Tongue (tissue), 2 donors: Measurements from ENCODE around the gene HS3ST3B1. TPM values are rescaled to one million over a fixed set of nuclear protein-coding genes. Genes with fewer than 3 reads are reported as not detected.

Experiments used
- DNase-seq: peaks from one replicate; pipeline ENCODE4 v3.0.0-alpha.2; 2015
- total RNA-seq: library from RNA; depleted of rRNA; stranded (reverse); fragments of >200 nt; gene quantifications from one replicate; pipeline ENCODE4 v1.2.3, GENCODE V29; 2014

Gene HS3ST3B1
- total RNA-seq, 1 donor from 2014 or later, result 2.3 TPM

DNA sequence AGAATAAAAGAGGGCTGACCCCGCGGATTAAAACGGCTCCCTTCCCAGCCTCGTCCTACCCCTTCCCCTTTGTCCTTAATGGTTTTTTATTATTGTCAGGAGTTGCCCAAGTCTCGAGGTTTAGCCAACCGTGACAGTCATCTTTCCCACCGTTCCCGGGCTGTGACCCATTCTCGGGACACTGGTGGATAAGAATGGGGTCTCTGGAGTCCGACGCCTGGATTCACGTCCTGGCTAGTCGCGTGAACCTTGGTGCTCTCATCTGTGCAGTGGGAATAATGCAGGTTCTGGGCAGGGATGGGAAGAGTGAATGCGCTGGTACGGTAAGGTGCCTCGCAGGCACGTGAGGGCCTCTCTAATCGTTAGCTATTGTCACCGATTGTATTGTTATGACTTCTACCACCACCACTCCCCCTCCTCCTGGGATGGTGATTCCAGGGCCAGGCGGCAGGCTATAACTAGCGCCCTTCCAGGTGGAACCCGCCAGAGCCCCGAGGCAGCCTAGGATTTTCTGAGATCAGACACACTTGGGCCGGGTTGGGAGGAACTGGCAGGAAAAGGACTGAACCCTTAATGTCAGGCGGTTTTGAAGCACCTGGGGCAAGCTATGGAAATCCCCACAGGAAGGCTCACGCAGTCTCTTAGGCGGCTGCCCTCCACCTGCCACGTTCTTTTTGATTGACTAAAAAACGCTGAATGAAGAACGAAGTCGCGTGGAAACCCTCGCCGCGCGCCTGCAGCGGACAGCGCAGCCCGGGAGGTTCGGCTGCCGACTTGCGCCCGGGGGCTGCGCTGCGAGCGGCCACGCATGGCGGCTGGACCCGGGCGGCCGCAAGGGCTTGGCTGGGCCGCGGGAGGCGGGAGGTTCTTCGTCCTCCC lies 2.7 kb downstream of the HS3ST3B1 start:
- no peak for DNase-seq

DNA sequence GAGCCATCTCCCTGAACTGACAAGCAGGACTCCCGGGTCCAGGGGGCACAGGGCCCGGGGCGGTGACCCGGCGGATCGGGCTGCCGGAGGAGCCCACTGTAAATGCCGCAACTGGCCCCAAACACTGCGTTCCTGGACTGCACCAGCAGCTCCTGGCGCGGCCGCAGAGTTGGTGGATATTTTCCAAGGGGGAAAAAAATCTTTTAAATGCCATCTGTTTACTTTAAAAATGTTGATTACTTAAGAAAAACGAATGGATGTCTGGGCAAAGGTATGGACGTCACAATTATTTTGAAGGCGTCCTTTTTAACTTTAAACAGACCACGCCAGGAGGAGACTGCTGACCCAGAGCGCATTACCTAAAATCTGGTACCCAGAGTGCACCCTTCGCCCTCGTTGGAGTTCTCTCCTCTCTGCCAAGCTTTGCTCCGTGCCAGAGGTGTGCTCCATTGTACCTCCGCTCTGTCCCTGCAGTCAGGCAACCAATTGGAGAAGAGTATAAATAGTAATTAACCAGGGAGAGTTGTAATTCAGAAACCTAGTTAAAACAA lies 3.4 kb downstream of the HS3ST3B1 start:
- DNase-seq, result no peak

DNA sequence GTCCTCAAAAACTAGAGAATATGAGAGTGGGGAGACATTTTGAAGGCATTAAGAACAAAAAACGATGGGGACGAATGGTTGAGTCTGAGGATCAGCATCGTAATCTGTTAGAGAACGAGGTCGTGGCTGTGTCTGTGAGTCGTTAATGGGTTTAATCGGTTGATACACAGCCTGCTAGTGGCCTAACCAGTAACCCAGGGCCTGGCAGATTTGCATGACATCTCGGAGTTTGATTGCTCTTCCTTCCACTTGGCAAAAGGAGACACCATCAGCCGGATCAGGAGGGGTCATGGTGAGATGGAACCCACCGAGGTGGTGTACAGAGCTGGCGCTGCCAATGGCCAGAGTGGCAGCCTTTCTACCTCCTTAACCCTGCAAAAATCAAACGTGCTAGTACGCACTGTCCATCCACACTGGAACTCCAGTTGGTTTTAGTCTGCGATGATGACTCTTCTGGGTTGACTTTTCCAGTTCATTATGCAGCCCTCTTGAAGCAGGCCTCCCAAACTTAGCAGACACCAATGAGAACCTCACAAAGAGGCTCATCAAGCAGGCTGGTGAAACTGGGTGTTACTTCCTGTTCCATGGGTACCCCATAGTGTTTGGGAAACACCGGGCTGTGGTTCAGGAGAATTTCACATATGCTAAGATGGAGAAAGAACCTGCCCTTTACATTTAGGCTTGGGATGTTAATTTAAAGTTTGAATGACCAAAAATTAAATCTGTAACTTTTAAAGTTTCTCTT lies 4.1 kb downstream of the HS3ST3B1 start:
- no peak for DNase-seq

DNA sequence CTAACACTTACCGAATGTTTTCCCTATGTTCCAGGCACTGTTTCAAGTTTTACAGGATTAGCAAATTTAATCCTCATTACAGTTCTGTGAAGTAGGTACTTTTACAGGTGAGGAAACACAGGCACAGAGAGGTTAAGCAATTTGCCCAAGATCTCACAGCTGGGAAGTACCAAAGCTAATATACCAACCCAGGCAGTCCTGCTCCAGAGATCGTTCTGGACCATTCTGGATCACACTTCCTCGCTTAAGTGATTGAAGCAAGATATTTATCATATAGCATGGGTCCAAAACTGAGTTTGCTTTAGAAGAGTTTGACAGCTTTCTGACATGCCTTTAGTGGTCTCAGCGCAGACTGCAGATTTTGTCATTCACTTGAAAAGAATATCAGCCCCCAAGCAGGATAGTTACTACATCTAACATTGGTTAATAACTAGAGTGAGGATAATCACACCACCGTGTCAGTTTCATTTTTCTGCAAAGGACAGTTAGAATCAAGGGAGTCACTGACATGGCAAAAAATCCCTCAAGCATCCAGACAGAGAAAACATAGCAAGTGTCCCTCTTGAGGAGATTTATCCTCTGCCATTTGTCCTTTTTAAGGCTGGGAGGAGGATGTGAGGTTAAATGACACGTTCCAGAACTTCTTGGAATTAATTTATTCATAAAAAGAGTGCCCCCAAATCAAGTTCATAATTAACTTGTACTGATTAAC lies 5.1 kb downstream of the HS3ST3B1 start:
- DNase-seq, result no peak

DNA sequence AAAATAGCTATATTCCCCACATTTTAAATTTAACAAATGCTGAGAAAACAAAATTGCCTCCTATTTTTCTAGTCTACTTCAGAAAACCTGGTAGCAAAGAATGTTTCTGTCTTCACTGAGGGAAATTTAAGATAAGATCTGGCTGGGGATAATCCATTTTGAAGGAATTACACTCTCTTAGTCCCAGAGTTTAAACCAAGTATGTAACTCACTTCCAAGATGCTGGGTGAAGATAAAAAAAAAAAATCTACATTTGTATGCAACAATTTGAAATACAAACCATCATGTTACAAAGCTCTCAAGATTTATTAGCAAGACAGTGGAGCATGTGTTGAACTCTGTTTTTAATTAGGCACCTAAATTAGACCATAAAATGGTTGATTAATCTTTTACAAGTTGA lies 5.7 kb downstream of the HS3ST3B1 start:
- DNase-seq, result no peak

DNA sequence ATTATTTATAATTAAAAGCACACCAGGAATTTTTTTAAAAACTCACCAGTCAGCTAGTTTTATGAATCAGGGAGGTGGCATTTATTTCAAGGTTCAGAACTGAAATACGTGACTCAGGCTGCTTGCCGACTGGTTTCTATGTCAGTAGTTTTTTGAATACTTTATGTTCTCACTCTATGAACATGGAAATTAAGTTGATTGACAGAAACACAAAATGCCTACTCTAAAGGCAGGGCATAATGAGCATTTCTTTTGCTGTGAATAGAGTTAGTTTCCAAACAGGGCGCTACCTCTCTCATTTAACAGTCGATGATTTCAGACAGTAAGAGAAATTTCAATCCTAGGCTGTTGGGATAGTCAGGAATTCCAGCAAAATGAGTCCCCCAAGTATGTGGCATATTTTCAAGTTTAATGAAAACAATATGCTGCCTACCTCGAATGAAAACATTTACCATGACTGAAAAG lies 6.7 kb downstream of the HS3ST3B1 start:
- DNase-seq, result no peak

DNA sequence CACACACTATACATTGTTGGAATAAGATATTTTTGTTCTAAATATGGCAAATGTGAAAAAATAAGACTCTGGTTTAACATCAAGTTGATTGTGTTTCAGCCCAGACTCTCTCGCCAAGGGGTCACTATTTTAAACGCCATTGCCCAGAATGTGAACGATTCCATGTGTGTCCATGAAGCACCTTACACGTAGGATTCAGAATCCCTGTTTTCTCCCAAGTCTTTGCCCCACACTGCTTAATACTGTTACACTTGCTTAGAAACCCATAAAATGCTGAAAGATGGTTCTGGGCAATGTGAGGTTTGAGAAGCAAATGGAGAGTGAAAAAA lies 7.7 kb downstream of the HS3ST3B1 start:
- no peak for DNase-seq

DNA sequence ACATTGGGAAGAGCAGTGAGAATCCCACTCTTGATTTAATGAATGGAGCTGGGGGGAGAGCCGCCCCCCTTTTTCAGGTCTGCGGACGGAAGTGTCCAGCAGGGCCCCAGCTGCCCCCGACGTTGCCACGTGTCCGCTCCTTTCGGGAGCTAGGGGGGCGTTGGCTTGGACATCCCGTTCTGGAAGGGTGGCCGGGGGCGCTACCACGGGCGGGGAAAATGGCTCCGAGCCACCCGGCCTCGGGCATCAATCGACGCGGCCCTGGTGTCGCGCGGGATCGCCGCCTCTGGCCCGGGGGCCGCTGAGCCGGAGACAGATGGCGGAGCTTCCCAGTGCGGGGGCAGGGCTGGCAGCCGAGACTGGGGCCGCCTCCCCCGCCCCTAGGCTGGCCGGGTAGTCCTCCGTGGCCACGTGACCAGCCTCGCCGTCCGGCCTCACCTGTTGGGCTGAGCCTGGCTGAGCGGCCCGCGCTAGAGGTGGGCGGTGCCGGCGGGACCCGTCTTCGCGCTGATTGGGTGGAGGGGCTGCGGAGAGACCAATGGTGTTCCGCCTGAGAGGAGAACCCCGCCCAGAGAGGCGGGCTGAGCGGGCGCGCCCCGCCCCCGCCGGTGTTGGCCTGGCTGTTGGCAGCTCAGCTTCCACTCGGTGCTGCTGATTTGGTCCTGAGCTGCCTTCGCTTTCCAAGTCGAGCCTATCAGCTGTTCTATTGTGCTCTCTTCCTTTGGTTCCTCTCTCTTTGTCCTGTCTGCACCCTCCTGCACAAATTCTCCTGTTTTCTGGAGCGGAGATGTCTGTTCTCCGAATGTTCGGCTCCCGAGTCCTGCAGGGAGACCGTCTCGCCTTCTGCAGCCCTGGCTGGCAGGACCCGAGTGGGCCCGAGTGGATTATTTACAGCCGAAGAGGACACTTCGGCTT lies 8.3 kb downstream of the HS3ST3B1 start:
- peak; percentile 97 for DNase-seq

DNA sequence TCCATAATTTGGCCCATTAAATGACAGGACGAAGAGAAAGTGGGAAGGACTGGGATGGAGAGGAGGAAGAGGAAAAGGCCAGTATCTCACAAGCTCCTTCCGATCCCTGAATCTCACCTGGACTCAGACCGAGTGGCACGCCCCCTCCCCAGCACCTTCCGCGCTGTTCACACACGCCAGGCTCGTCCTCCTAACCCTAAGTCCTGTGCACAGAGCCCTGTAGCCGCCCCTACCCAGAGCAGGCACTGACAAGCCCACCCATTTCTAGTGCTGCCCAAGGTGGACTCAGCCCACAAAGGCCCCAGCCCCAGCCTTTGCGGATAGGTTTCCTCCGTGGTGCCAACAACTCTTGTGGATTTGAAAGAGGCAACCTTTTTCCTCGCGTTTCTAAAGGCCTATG lies 9.2 kb downstream of the HS3ST3B1 start:
- DNase-seq, result no peak

DNA sequence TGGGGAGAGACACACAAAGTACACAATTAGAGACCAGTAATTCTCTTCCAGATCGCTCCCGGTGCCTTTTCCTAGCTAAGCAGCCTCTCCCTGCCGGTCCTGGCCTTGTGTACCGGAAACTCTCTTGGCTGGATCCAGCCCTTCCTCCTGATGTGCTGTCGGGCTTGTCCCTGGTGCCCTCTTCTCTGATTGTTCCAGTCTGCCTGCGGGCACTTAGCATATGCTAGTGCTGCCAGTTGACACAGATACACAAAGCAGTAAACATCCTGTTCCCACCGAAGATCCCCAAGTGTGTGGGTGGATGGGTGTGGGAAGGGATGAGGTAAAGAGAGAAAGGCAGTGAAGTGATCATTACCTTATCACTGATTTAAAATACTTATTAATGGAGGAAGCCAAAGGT lies 9.7 kb downstream of the HS3ST3B1 start:
- DNase-seq, result no peak

DNA sequence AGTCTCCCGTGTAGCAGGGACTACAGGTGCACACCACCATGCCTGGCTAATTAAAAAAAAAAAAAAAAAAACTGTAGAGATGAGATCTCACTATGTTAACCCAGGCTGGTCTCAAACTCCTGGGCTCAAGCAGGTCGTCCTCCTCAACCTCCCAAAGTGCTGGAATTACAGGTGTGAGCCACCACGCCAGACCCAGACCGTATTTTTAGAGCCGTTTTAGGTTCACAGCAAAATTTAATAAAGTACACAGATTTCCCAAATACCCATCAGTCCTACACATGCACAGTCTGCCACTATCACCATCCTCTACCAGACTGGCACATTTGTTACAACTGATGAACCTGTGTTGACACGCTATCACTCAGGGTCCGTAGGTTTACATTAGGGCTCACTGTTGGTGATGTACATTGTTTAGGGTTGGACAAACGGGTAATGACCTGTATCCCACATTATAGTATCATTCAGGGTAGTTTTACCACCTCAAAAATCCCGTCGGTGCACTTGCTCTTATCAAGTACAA lies 10.4 kb downstream of the HS3ST3B1 start:
- no peak for DNase-seq

DNA sequence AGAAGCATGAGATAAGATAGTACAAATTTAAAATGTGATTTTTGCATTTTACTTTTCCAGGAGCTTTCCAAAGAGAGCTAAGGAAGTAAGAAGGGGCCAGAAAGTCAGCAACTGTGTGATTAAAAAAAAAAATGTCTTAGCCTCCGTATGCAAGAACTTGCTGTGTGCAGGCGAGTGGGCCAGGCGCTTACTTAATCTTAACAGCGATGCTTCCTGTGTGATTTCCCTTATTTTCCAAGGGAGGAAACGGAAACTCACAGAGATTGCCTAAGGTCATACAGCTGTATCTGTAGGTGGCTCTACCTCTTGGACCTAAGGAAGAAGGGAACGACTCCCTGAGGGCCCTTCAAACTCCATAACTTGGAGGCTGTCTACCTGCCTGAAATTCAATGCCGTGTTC lies 11.1 kb downstream of the HS3ST3B1 start:
- no peak for DNase-seq

DNA sequence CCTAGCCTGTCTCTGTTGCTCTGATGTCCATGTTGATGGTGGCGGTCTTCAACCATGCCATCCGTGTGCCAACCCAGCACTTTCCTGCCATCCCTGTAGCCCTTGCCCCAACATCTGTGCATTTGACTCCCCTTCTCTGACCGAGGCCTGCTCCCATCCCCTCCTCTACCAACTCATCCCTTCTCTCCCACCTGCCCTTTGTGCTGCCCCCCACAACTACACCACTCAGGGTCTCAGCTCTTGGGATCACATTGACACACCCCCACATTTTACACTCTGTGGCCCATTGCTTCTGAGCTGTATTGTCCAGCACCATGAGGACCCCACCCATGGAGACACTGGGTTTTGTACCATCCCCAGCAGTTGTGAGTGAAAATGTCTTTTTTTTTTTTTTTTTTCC lies 11.6 kb downstream of the HS3ST3B1 start:
- DNase-seq, result no peak

DNA sequence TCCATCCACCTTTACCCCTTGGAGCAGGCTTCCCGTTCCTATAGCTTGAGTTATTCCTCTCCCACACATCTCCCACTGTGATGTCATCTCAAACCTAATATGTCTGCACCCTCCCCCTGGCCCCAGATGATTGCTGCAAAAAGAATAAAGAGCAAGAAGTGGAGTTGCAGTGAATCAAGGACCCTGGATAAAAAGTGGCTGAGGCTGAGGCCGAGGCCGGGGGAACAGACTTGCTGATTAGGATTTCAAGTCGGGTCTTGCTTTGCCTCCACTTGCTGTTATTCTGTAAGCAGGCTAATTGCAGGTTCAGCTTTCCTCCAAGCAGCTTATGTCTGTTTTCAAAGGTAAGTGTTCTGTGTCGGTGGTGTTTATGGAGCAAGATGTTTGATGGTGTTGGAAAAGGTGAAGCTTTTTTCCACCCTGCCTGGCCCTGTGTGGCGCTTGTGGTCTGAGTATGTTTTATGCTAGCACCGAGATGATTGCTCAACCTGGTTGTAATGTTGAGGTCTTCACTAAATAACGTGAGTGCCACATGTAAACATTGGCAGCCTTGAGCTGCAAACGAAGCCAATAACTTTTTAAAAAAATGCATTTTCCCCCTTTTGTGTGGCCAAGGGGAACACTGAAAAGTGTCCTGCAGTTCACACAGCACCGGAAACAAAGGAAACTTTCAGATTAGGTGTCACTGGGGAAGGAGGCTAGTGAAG lies 15.4 kb downstream of the HS3ST3B1 start:
- DNase-seq, result no peak

DNA sequence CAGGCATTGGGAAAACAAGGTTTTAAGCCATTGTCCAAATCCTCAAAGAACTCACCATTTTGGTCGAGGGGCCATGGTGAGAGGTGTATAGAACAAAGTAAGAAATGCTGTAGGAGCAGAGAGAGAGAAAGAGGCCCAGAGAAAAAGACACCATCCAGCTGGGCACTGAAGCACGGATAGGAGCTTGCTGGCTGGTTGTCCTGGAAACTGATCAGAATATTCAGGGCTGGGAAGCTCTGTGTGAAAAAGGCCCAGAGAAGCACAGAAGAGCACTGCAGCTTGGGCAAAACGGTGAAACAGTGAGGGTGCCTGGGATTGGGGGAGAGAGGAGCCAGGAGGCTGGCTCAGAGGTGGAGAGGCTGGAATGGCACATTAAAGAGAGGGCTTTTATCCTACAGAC lies 16.5 kb downstream of the HS3ST3B1 start:
- DNase-seq, result no peak

DNA sequence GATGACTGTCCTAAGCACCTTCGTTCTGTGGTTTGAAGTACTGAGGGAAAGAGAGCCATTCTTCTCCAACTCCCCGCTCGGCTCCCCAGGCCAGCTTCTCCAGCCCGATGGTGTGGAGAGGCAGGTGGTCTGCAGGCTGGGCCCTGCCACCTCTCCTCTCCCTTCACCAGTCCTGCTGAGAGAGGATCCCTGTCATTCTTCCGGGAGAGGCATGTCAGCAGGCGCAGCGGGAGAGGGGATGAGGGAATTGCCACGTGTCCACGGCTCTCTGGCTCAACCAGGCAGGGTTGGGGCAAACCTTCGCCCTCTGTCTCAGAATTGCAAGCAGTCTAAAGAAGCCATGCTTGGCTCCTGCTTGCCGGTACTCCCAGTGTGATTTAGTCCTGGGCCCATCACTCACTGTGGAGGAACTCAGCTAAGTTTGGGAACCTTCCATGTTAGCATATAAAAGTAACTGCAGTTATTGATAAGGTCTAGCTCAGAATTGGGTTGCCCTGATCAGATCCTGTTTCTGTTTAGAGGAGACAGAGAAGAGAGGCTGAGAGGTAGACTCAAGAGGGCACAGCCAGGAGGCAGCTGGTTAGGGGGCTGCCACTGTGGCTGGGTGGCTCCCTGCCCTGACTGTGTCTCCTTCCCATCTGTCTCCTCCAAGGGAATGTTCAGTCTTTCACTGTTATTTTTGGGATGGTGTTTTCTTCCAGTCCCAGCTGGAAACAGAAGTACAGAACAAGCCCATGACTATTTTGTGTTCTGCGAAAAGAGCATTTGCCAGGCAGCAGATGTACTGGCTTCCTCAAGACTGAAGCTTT lies 17.4 kb downstream of the HS3ST3B1 start:
- DNase-seq, result no peak

DNA sequence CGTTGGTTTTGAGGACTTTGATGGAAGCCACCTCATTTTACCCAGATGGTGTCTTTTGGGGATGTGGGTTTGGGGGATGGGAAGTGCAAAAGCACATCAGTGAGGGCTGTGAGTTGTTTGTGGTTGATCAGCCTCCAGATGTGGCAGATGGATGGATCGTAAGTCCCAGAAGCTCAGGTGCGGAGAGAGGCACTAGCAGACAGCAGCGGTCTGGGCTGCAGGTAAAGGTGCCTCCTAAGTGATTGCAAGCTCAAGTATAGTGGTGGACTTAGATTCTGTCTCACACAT lies 18.0 kb downstream of the HS3ST3B1 start:
- no peak for DNase-seq

DNA sequence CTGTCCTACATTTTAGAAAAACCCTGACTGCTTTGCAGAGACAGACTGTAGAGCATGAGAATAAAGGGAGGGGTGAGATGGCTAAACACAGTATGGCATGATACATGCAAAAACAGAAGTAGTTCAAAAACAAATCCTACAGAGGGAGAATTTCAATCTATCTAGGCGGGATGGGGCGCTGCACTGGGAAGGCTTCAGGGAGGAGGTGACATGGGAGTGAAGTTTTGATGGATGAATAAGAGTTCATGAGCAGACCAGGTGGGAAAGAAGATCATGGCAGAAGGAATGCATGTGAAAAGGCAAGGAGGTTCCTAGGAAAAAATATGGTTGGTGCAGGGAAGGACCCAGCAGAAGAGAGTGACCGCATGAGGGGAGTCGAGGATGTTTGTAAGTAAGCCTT lies 19.2 kb downstream of the HS3ST3B1 start:
- no peak for DNase-seq

DNA sequence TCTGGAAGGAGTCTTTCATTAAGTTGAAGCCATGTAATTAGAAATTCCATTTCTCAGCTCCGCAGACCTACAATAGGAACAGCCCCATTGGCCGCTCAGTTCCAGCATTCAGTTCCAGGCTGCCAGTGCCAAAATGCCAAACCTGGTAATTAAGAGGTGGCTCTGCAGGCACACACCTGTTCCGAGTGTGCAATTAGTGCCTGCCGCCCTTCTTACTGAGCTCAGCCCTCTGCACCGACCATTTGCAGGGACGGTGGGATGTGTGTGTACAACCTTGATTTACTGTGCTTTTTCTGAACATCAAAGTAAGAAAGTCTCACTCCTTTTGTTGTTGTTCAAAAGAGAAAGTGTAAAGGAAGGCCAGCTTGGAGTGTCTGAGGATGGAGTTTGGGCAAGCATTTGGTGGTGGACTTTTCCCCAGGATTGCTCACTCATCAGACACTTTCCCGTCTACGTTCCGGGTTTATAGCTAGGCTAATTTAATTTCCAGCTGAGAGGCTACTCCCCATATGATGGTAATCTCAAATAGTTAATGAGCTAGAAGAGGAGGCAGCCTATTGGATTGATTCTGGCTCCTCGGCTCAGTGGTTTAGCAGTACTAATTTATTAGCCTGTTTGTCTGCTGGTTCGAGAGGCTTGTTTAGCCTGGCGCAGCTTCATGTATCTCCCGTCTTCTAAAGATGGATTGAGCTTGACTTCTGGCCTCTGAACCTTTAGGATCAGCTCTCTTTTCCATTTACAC lies 20.0 kb downstream of the HS3ST3B1 start:
- no peak for DNase-seq
